ENCODE results near the gene PLOD3. TPM values are rescaled to one million over a fixed set of nuclear protein-coding genes. Genes with fewer than 3 reads are reported as not detected.

PLOD3 gene
- total and polyA plus RNA-seq, 2 donors (not counting 3 experiments of a cell fraction or from before 2014, with no cell fraction given): 143 to 170 TPM

DNA sequence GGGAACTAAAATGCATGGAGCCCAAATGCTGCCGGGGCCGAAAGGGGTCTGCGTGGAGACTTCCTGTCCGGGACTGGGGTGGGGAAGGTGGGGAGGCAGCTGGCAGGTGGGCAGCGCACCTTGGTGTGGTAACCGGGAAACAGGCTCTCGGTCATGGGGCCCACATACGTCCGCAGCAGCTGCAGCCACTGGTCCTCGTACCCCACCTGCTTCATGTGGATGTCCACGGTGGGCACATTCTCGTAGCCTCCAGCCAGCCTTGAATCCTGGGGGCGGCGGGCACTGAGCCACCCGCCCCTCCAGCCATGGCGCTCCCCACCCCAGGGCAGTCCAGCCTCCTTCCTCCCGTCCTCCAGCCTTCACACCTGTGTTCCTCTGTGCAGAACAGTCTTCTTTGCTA is 9.9 kb downstream of the PLOD3 start:
- TF ChIP-seq, protein P1, sequence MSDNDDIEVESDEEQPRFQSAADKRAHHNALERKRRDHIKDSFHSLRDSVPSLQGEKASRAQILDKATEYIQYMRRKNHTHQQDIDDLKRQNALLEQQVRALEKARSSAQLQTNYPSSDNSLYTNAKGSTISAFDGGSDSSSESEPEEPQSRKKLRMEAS (IDR thresholded peaks at IDR 0.05; ENCODE audit: insufficient read depth, insufficient read length): no peak
- TF ChIP-seq, protein P2, sequence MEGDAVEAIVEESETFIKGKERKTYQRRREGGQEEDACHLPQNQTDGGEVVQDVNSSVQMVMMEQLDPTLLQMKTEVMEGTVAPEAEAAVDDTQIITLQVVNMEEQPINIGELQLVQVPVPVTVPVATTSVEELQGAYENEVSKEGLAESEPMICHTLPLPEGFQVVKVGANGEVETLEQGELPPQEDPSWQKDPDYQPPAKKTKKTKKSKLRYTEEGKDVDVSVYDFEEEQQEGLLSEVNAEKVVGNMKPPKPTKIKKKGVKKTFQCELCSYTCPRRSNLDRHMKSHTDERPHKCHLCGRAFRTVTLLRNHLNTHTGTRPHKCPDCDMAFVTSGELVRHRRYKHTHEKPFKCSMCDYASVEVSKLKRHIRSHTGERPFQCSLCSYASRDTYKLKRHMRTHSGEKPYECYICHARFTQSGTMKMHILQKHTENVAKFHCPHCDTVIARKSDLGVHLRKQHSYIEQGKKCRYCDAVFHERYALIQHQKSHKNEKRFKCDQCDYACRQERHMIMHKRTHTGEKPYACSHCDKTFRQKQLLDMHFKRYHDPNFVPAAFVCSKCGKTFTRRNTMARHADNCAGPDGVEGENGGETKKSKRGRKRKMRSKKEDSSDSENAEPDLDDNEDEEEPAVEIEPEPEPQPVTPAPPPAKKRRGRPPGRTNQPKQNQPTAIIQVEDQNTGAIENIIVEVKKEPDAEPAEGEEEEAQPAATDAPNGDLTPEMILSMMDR (IDR thresholded peaks at IDR 0.05; ENCODE audit: extremely low read depth in 1 of 2, insufficient read depth in 1 of 2, low read depth in 1 of 2, low read length in 2 of 2): no peak
- TF ChIP-seq JUN (IDR thresholded peaks at IDR 0.05; ENCODE audit: borderline replicate concordance, insufficient read depth, insufficient read length, low read depth) (no peak), MYC (IDR thresholded peaks at IDR 0.05; ENCODE audit: low read depth, low read length) (no peak), EZH2 (IDR thresholded peaks at IDR 0.05; ENCODE audit: borderline replicate concordance, low read depth, low read length, severe bottlenecking) (no peak), GATA2 (IDR thresholded peaks at IDR 0.05; ENCODE audit: insufficient read depth, insufficient read length, low read depth, low read length) (no peak), POLR2AphosphoS5 (IDR thresholded peaks at IDR 0.05; ENCODE audit: insufficient read depth, low read depth, low read length) (no peak), POLR2A (IDR thresholded peaks at IDR 0.05; ENCODE audit: low read depth, low read length) (no peak), FOS (IDR thresholded peaks at IDR 0.05; ENCODE audit: borderline replicate concordance, insufficient read depth, low read length) (no peak)
- Histone ChIP-seq H3K9me1 (replicated peaks; ENCODE audit: control insufficient read depth, extremely low read depth, insufficient read depth, low read length) (no peaks in the 10 kb centered on the region), H3K9ac (replicated peaks; ENCODE audit: extremely low read depth, insufficient read depth, low read length) (no peak overlapping the region), H4K20me1 (replicated peaks; ENCODE audit: control insufficient read depth, extremely low read depth, insufficient read depth, low read length) (no peaks in the 10 kb centered on the region), H3K27ac (ENCODE audit: insufficient read depth, low read depth, low read length) (no peak overlapping the region), H2AFZ (ENCODE audit: low read depth, low read length) (no peak overlapping the region), H3K79me2 (ENCODE audit: control insufficient read depth, insufficient read depth, low read length) (no peaks in the 10 kb centered on the region), H3K4me1 (ENCODE audit: control insufficient read depth, extremely low read depth, insufficient read depth, low read length) (no peaks in the 10 kb centered on the region), H3K4me2 (ENCODE audit: insufficient read depth, low read length) (no peak overlapping the region), H3K36me3 (ENCODE audit: control insufficient read depth in 2 of 2, extremely low read depth in 1 of 2, insufficient read depth in 2 of 2, low read length in 2 of 2) (peaks cover 11 to 32% of the 10 kb centered on the region in 2 experiments), H3K4me3 (replicated peaks in 1 of 3; ENCODE audit: insufficient read depth in 1 of 3, low read depth in 1 of 3, low read length in 3 of 3) (no peak overlapping the region), H3K9me3 (replicated peaks; ENCODE audit: control insufficient read depth, insufficient read depth, low read length) (no peaks in the 10 kb centered on the region), H3K27me3 (ENCODE audit: control insufficient read depth in 2 of 2, insufficient read depth in 2 of 2, low read length in 2 of 2) (peaks cover 6 to 10% of the 10 kb centered on the region in 2 experiments)
- intact Hi-C loops (cut with micrococcal nuclease): no loop called here
- dilution Hi-C loops (cut with MboI; ENCODE audit: extremely low pct_ligation_motif_present, low sequenced_read_pairs): no loop called here
- no TSS peak for BruUV-seq (replicated peaks)
- POLR2A ChIA-PET: no interaction called here
- no peak for FAIRE-seq
- DNase-seq (ENCODE audit: low read depth, low spot score): no peak
- CTCF ChIA-PET: interaction anchor here (1.3 to 1.7 kb wide), 2 partner anchors 9 to 15 kb away, joined by 3 to 6 read pairs; no protein-coding TSS in a partner anchor
